ENCODE data around the gene CLTCL1. TPM values are rescaled to one million over a fixed set of nuclear protein-coding genes. Genes with fewer than 3 reads are reported as not detected.
A peak's percentile ranks its signal among the peaks of the same experiment; 100 is the strongest.

CLTCL1 gene
- total and polyA plus RNA-seq, 9 of the 15 experiments (the other 6 are each of a cell fraction or from before 2014, with no cell fraction given) = 1.1 to 11.7 (median 5.0) TPM

- TF ChIP-seq MGA (IDR thresholded peaks at IDR 0.05) = no peak
- TF ChIP-seq KHSRP (IDR thresholded peaks at IDR 0.05) = no peak
- peak; percentile 92 for TF ChIP-seq ZBTB26 (CRISPR knock-in tag; IDR thresholded peaks at IDR 0.05)
- 0 out of 2 replicates have a peak, but pooled peaks have one; percentile 16 for TF ChIP-seq MAFK (IDR thresholded peaks at IDR 0.05; ENCODE audit: low read length)
- TF ChIP-seq RAD21 (CRISPR knock-in tag; conservative IDR thresholded peaks at IDR 0.05 in 1 of 2, IDR thresholded peaks at IDR 0.05 in 1 of 2) = no peak
- TF ChIP-seq NR4A1 (CRISPR knock-in tag; IDR thresholded peaks at IDR 0.05) = peak; percentile 86
- TF ChIP-seq NR4A1 (tag; IDR thresholded peaks at IDR 0.05) = peak; percentile 87
- 0 out of 4 replicates have a peak, but pooled peaks of 1 of the 2 experiments have one; percentile 48 for TF ChIP-seq SIN3A (IDR thresholded peaks at IDR 0.05; ENCODE audit: borderline replicate concordance in 2 of 2, control insufficient read depth in 1 of 2, low read depth in 2 of 2, low read length in 2 of 2)
- TF ChIP-seq NUFIP1 (IDR thresholded peaks at IDR 0.05; ENCODE audit: partially characterized antibody) = no peak
Measured at GRCh38 chr22:19201869-19202798, 89.4 kb downstream of the CLTCL1 start (continued).
